Measurements from ENCODE around the gene RNF187. TPM values are rescaled to one million over a fixed set of nuclear protein-coding genes. Genes with fewer than 3 reads are reported as not detected.

RNF187 gene
- total and polyA plus RNA-seq, 2 donors (not counting 1 experiment from before 2014, with no cell fraction given) = 46.1 to 89.5 TPM

DNA sequence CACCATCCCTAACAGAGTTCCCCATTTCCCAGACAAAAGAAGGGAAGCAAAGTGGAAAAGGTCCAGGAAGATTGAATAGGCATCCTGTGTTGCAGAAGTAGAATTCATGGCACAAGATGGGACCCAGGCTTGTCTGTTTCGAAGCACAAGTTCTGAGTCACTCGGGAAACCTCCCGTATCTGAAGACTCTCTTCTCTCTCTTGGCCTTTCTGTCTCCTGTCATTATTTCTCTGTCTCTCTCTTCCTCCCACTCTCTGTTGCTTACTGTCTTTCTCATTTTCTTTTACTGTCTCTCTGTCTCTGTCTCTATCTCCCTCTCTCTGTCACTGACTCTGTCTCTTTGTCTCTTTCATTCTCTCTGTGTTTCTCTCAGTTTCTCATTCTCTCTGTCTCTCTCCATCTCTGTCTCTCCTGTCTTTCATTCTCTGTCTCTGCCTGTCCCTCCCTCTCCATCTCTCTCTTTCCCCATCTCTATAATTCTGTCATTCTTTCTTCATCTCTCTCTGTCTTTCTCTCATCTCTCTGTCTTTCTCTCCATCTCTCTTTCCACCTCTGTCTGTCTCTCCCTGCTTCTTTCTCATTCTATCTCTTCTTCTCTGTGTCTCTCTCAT, 23.7 kb downstream of the RNF187 start:
- H3K9ac ChIP-seq (ENCODE audit: insufficient read depth, low read length) = no peak overlapping the region
- no peak for TF ChIP-seq EZH2 (IDR thresholded peaks at IDR 0.05; ENCODE audit: low read length, missing control alignments)
- TF ChIP-seq, protein P1, sequence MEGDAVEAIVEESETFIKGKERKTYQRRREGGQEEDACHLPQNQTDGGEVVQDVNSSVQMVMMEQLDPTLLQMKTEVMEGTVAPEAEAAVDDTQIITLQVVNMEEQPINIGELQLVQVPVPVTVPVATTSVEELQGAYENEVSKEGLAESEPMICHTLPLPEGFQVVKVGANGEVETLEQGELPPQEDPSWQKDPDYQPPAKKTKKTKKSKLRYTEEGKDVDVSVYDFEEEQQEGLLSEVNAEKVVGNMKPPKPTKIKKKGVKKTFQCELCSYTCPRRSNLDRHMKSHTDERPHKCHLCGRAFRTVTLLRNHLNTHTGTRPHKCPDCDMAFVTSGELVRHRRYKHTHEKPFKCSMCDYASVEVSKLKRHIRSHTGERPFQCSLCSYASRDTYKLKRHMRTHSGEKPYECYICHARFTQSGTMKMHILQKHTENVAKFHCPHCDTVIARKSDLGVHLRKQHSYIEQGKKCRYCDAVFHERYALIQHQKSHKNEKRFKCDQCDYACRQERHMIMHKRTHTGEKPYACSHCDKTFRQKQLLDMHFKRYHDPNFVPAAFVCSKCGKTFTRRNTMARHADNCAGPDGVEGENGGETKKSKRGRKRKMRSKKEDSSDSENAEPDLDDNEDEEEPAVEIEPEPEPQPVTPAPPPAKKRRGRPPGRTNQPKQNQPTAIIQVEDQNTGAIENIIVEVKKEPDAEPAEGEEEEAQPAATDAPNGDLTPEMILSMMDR (conservative IDR thresholded peaks at IDR 0.05 in 1 of 2, IDR thresholded peaks at IDR 0.05 in 1 of 2; ENCODE audit: low read depth in 1 of 2, low read length in 2 of 2) = no peak
- no peaks in the 10 kb centered on the region for H3K9me3 ChIP-seq (ENCODE audit: control insufficient read depth, insufficient read depth, low read depth, low read length)
- H3K4me1 ChIP-seq (ENCODE audit: control insufficient read depth, extremely low read depth, insufficient read depth, low read length) = no peaks in the 10 kb centered on the region
- no peak overlapping the region for H2AFZ ChIP-seq (ENCODE audit: low read length)
- no peaks in the 10 kb centered on the region for H4K20me1 ChIP-seq (ENCODE audit: control insufficient read depth, extremely low read depth, insufficient read depth, low read length)
- H3K79me2 ChIP-seq (ENCODE audit: control insufficient read depth, insufficient read depth, low read length) = no peaks in the 10 kb centered on the region
- no peak for DNase-seq (ENCODE audit: low read depth in 2 of 2)
- no peaks in the 10 kb centered on the region for H3K36me3 ChIP-seq (ENCODE audit: control insufficient read depth, insufficient read depth, low read length)
- H3K27ac ChIP-seq (ENCODE audit: insufficient read depth, low read length) = no peak overlapping the region
- peaks cover 8% of the 10 kb centered on the region for H3K27me3 ChIP-seq (ENCODE audit: control insufficient read depth, insufficient read depth, low read length)
- H3K4me3 ChIP-seq (replicated peaks in 1 of 4; ENCODE audit: control extremely low read depth in 1 of 4, insufficient read depth in 1 of 4, low read depth in 3 of 4, low read length in 4 of 4) = no peak overlapping the region
- no peak overlapping the region for H3K4me2 ChIP-seq (ENCODE audit: extremely low read depth, insufficient read depth, low read length)

DNA sequence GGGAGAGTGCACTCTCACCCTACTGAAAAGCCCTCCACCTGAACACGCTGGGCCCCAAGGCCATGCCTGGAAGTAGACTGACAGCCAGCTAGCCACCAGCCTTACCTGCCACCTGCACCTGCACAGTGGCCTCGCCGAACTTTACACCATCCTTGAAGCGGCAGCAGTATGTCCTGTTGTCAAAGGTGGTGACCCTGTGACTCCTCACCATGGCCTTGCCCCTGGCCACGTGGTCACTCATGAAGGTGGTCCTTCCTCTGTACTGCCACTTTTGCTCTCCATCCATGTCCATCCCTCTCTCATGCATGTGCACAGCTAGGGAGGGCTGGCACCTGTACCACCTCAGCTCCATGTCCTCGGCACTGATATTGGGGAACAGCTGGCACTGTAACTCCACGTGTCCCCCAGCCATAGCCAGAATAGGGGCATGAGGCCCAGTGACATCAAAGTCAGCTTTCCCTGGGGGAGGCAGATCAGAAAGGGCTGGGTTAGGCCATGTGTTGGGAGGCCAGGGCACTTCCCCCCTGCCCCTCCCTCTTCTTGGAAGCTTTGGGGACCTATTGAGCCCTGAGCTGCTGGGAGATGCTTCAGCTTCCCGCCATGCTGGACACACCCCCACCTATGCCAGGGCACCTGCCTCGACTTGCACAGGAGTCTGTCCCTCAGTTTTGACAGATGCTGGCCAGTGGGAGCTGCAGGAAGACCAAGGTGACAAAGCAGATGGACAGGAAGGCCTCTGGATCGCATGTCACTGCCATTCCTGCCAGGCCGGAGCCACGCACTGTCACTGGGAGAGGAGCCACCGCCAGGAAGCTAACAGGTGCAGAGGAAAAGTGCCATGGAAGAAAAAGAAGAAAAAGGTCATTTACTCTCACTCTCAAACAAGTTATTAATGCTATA, 24.6 kb downstream of the RNF187 start:
- no peaks in the 10 kb centered on the region for H3K36me3 ChIP-seq (ENCODE audit: control insufficient read depth, insufficient read depth, low read length)
- TF ChIP-seq, protein P1 (conservative IDR thresholded peaks at IDR 0.05 in 1 of 2, IDR thresholded peaks at IDR 0.05 in 1 of 2; ENCODE audit: low read depth in 1 of 2, low read length in 2 of 2) = no peak
- no peak overlapping the region for H3K27ac ChIP-seq (ENCODE audit: insufficient read depth, low read length)
- no peaks in the 10 kb centered on the region for H3K4me1 ChIP-seq (ENCODE audit: control insufficient read depth, extremely low read depth, insufficient read depth, low read length)
- no peaks in the 10 kb centered on the region for H4K20me1 ChIP-seq (ENCODE audit: control insufficient read depth, extremely low read depth, insufficient read depth, low read length)
- H3K9ac ChIP-seq (ENCODE audit: insufficient read depth, low read length) = no peak overlapping the region
- H2AFZ ChIP-seq (ENCODE audit: low read length) = no peak overlapping the region
- DNase-seq (ENCODE audit: low read depth in 2 of 2) = no peak
- peaks cover 8% of the 10 kb centered on the region for H3K27me3 ChIP-seq (ENCODE audit: control insufficient read depth, insufficient read depth, low read length)
- H3K4me2 ChIP-seq (ENCODE audit: extremely low read depth, insufficient read depth, low read length) = no peak overlapping the region
- H3K79me2 ChIP-seq (ENCODE audit: control insufficient read depth, insufficient read depth, low read length) = no peaks in the 10 kb centered on the region
- no peak overlapping the region for H3K4me3 ChIP-seq (replicated peaks in 1 of 4; ENCODE audit: control extremely low read depth in 1 of 4, insufficient read depth in 1 of 4, low read depth in 3 of 4, low read length in 4 of 4)
- H3K9me3 ChIP-seq (ENCODE audit: control insufficient read depth, insufficient read depth, low read depth, low read length) = no peaks in the 10 kb centered on the region

DNA sequence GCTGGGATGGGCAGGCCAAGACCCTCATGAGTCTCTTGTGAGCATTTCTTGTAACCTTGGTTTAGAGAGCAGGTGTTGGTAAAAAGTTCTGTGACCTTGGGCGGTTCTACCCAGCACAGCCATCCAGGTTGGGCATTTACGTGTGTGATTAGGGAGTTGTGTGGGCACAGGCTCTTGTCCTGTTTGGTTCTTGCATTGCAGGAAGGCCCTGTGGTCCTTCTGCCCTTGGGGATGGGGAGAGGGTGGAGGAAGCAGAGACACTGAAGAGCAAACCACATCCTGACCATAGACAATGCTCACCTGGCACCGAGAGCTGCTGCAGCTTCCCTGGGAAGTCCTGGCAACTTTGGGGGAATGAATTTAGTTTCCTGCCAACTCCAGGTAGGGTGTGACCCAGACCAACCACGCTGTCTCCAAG, 25.6 kb downstream of the RNF187 start:
- Histone ChIP-seq H3K9me3 (ENCODE audit: control insufficient read depth, insufficient read depth, low read depth, low read length) (no peaks in the 10 kb centered on the region), H3K27me3 (ENCODE audit: control insufficient read depth, insufficient read depth, low read length) (peaks cover 8% of the 10 kb centered on the region)
- DNase-seq (ENCODE audit: low read depth in 2 of 2) = no peak

More for the DNA sequence above, 25.6 kb downstream of the RNF187 start:
- Histone ChIP-seq H2AFZ (ENCODE audit: low read length) (no peak overlapping the region), H4K20me1 (ENCODE audit: control insufficient read depth, extremely low read depth, insufficient read depth, low read length) (no peaks in the 10 kb centered on the region), H3K27ac (ENCODE audit: insufficient read depth, low read length) (no peak overlapping the region), H3K4me2 (ENCODE audit: extremely low read depth, insufficient read depth, low read length) (no peak overlapping the region), H3K79me2 (ENCODE audit: control insufficient read depth, insufficient read depth, low read length) (no peaks in the 10 kb centered on the region), H3K36me3 (ENCODE audit: control insufficient read depth, insufficient read depth, low read length) (no peaks in the 10 kb centered on the region), H3K9ac (ENCODE audit: insufficient read depth, low read length) (no peak overlapping the region), H3K4me3 (replicated peaks in 1 of 4; ENCODE audit: control extremely low read depth in 1 of 4, insufficient read depth in 1 of 4, low read depth in 3 of 4, low read length in 4 of 4) (no peak overlapping the region), H3K4me1 (ENCODE audit: control insufficient read depth, extremely low read depth, insufficient read depth, low read length) (no peaks in the 10 kb centered on the region)
- TF ChIP-seq, protein P1 (conservative IDR thresholded peaks at IDR 0.05 in 1 of 2, IDR thresholded peaks at IDR 0.05 in 1 of 2; ENCODE audit: low read depth in 1 of 2, low read length in 2 of 2) = no peak
- TF ChIP-seq EZH2 (IDR thresholded peaks at IDR 0.05; ENCODE audit: low read length, missing control alignments) = no peak

All from fibroblast of lung (primary cell).